ENCODE data around the gene OTUD3. TPM values are rescaled to one million over a fixed set of nuclear protein-coding genes. Genes with fewer than 3 reads are reported as not detected.

OTUD3 gene
- total RNA-seq, 1 experiment from 2014 or later = 15.1 TPM

GRCh38 chr1:19946331-19946751, 64.1 kb downstream of the OTUD3 start:
- TF ChIP-seq CTCF (IDR thresholded peaks at IDR 0.05; ENCODE audit: insufficient read depth in 1 of 2, low read depth in 1 of 2, low read length in 1 of 2, severe bottlenecking in 1 of 2, unreplicated experiment in 1 of 2) = no peak
- Mint-ChIP-seq H3K27ac (ENCODE audit: unreplicated experiment) (peak overlapping the region; percentile 87), H3K27me3 (ENCODE audit: insufficient read depth, unreplicated experiment) (no peaks in the 10 kb centered on the region), H3K9me3 (ENCODE audit: unreplicated experiment) (peaks cover 9% of the 10 kb centered on the region), H3K36me3 (ENCODE audit: insufficient read depth, unreplicated experiment) (peaks cover 27% of the 10 kb centered on the region), H3K4me3 (ENCODE audit: unreplicated experiment) (peak overlapping the region; percentile 54), H3K4me1 (ENCODE audit: low read depth, unreplicated experiment) (peaks cover 23% of the 10 kb centered on the region)
- CTCF ChIA-PET = interaction anchor here (0.6 to 1.0 kb wide), 6 partner anchors 12 to 82 kb away, joined by 3 to 10 read pairs (median 4); no protein-coding TSS in a partner anchor
- no TSS peak for BruUV-seq (replicated peaks)
- Histone ChIP-seq H3K27me3 (replicated peaks; ENCODE audit: control insufficient read depth, insufficient read depth, low read length) (no peaks in the 10 kb centered on the region), H3K9me3 (peaks cover 27% of the 10 kb centered on the region), H3K4me3 (ENCODE audit: low read depth, low read length) (no peak overlapping the region), H3K4me1 (peaks cover 29% of the 10 kb centered on the region), H3K36me3 (ENCODE audit: control insufficient read depth, insufficient read depth, low read length) (no peaks in the 10 kb centered on the region)
- intact Hi-C loops (cut with micrococcal nuclease; ENCODE audit: unreplicated experiment) = loop anchor here (1.0 to 2.0 kb wide), 3 partner anchors 19 to 35 kb away; no protein-coding TSS in a partner anchor
- DNase-seq = peak; percentile 82 to 88
- POLR2A ChIA-PET = interaction anchor here (0.5 kb wide), 1 partner anchor 461 kb away, joined by 5 read pairs; the partner anchor contains the start of gene CAPZB

- Mint-ChIP-seq H3K4me3 (ENCODE audit: unreplicated experiment) (peak overlapping the region; percentile 54), H3K27me3 (ENCODE audit: insufficient read depth, unreplicated experiment) (no peaks in the 10 kb centered on the region), H3K4me1 (ENCODE audit: low read depth, unreplicated experiment) (peaks cover 23% of the 10 kb centered on the region), H3K27ac (ENCODE audit: unreplicated experiment) (peak overlapping the region; percentile 87), H3K36me3 (ENCODE audit: insufficient read depth, unreplicated experiment) (peaks cover 27% of the 10 kb centered on the region), H3K9me3 (ENCODE audit: unreplicated experiment) (peaks cover 14% of the 10 kb centered on the region)
- no peak for TF ChIP-seq CTCF (IDR thresholded peaks at IDR 0.05; ENCODE audit: insufficient read depth in 1 of 2, low read depth in 1 of 2, low read length in 1 of 2, severe bottlenecking in 1 of 2, unreplicated experiment in 1 of 2)
- Histone ChIP-seq H3K9me3 (peaks cover 27% of the 10 kb centered on the region), H3K4me1 (peaks cover 29% of the 10 kb centered on the region), H3K36me3 (ENCODE audit: control insufficient read depth, insufficient read depth, low read length) (no peaks in the 10 kb centered on the region), H3K27me3 (replicated peaks; ENCODE audit: control insufficient read depth, insufficient read depth, low read length) (no peaks in the 10 kb centered on the region), H3K4me3 (ENCODE audit: low read depth, low read length) (no peak overlapping the region)
- BruUV-seq (replicated peaks) = no TSS peak
- intact Hi-C loops (cut with micrococcal nuclease; ENCODE audit: unreplicated experiment) = loop anchor here (1.0 to 2.0 kb wide), 3 partner anchors 20 to 34 kb away; no protein-coding TSS in a partner anchor
- ChIA-PET CTCF (interaction anchor here (0.6 to 1.0 kb wide), 4 partner anchors 12 to 83 kb away, joined by 3 to 5 read pairs (median 4); no protein-coding TSS in a partner anchor), POLR2A (interaction anchor here (0.5 kb wide), 1 partner anchor 462 kb away, joined by 5 read pairs; the partner anchor contains the start of gene CAPZB)
- no peak for DNase-seq
Measured at GRCh38 chr1:19946971-19947370, 64.8 kb downstream of the OTUD3 start.

GRCh38 chr1:19949016-19949415, 66.8 kb downstream of the OTUD3 start:
- CTCF ChIA-PET = interaction anchor here (1.7 kb wide), 1 partner anchor 26 kb away, joined by 4 read pairs; no protein-coding TSS in a partner anchor
- intact Hi-C loops (cut with micrococcal nuclease; ENCODE audit: unreplicated experiment) = no loop called here
- POLR2A ChIA-PET = no interaction called here
- no peak overlapping the region for H3K4me3 Mint-ChIP-seq (ENCODE audit: unreplicated experiment)
- no peaks in the 10 kb centered on the region for H3K27me3 Mint-ChIP-seq (ENCODE audit: insufficient read depth, unreplicated experiment)
- TF ChIP-seq CTCF (IDR thresholded peaks at IDR 0.05; ENCODE audit: insufficient read depth in 1 of 2, low read depth in 1 of 2, low read length in 1 of 2, severe bottlenecking in 1 of 2, unreplicated experiment in 1 of 2) = no peak
- peaks cover 22% of the 10 kb centered on the region for H3K4me1 Mint-ChIP-seq (ENCODE audit: low read depth, unreplicated experiment)
- Histone ChIP-seq H3K4me1 (peaks cover 29% of the 10 kb centered on the region), H3K27me3 (replicated peaks; ENCODE audit: control insufficient read depth, insufficient read depth, low read length) (no peaks in the 10 kb centered on the region), H3K9me3 (peaks cover 17% of the 10 kb centered on the region), H3K36me3 (ENCODE audit: control insufficient read depth, insufficient read depth, low read length) (no peaks in the 10 kb centered on the region), H3K4me3 (ENCODE audit: low read depth, low read length) (no peak overlapping the region)
- peaks cover 29% of the 10 kb centered on the region for H3K9me3 Mint-ChIP-seq (ENCODE audit: unreplicated experiment)
- H3K36me3 Mint-ChIP-seq (ENCODE audit: insufficient read depth, unreplicated experiment) = peaks cover 18% of the 10 kb centered on the region
- DNase-seq = no peak
- no peak overlapping the region for H3K27ac Mint-ChIP-seq (ENCODE audit: unreplicated experiment)
- BruUV-seq (replicated peaks) = no TSS peak

Data from Caco-2 (cell line).